ENCODE measurements around the gene AANAT.

The AANAT gene

GRCh38 chr17:76467366-76467765, at the start of gene AANAT:
AANAT (plus strand) TSS chr17:76467603; CDS start chr17:76468747, 1,144 bp downstream.
- no peak for FAIRE-seq

DNA sequence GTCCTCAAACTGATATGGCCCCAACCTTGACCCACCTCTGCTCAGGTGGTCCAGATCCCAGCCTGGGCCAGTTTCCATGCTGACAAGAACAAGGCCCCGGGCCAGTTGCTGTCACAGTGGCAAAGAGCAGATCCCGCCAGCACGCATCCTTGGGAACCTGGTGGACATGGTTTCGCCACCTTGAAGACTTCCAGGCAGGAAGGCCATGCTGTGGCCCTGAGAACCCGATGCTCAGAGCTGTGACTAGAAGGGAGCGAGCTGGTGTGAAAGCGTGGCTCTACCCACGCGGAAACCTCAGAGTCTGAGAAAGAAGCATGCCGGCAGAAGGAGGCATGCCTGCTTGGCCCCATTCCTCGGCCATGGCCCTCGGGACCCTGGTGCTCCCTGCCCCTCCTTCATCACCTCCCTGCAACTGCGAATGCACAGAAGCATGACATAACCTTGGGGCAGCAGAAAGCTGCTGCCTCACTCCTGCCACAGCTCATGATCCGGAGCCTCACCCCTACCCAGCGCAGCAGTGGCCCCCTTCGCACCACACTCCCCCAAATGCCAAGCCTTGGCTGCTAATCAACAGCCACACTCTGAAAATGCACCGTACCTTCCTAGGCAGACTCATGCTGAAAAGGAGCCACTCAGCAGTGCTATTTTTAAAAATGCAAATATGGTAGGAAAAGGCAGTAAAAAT, 47.7 kb upstream of the AANAT start:
- FAIRE-seq: no peak

GRCh38 chr17:76420356-76421043, 46.9 kb upstream of the AANAT start:
- FAIRE-seq: no peak

- no peak for FAIRE-seq
These were observed 46.4 kb upstream of the AANAT start for GRCh38 chr17:76421044-76421407.

DNA sequence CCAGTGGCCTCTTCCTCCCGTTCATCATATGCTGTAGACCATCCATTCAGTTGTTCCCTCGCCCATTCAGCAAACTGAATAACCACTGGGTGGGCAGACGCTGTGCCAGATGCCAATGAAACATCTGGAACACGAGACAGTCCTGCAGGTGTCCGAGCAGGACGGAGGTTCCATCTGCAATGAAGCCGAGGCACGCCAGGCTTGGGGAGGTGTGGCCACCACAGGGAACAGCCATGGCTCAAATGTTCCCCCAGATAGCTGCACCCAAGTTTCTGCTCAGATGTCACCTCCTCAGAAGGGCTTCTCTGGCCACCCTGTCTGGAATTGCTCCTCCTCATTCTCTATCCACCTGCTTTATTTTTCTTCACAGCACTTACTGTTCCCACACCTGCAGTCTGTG, 45.0 kb upstream of the AANAT start:
- FAIRE-seq: no peak

GRCh38 chr17:76422860-76423259, 44.5 kb upstream of the AANAT start:
- FAIRE-seq: no peak

- no peak for FAIRE-seq
These were observed 40.5 kb upstream of the AANAT start for GRCh38 chr17:76426853-76427252.

- no peak for FAIRE-seq
These were observed 39.7 kb upstream of the AANAT start for GRCh38 chr17:76427501-76428231.

DNA sequence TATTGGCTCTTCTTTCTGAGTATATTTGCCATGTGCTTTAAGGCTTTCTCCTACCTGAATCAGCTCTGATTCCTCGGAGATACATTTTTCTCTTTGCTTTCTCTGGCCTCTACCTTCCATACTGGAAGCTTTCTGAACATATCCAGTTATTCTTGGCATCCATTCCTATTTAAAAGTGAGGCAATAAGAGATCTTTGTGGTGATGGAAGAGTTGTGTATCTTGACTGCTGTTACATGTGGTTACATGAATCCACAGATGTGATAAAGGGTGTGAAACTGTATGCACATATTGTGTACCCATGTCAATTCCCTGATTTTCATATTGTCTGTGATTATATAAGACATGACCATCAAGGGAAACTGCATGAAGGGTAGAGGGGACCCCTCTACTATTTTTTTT, 38.9 kb upstream of the AANAT start:
- FAIRE-seq: no peak

DNA sequence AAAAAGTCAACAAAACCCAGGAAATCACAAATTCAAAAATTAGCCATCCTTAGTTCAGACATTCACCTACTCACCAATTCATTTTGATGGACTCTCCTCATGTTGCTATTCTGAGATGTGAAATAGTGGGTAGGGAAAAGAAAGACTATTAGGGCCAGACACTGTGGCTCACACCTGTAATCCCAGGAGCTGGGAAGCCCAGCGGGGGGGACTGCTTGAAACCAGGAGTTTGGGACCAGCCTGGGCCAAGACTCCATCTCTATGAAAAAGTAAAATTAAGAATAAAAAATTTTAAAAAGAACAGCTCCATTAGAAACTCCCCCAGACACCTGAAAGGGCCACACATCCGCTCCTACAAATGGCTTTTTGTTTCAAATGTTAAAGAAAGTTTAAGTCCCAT, 35.9 kb upstream of the AANAT start:
- no peak for FAIRE-seq

GRCh38 chr17:76432004-76432403, 35.4 kb upstream of the AANAT start:
- no peak for FAIRE-seq

GRCh38 chr17:76432712-76433336, 34.6 kb upstream of the AANAT start:
- no peak for FAIRE-seq

DNA sequence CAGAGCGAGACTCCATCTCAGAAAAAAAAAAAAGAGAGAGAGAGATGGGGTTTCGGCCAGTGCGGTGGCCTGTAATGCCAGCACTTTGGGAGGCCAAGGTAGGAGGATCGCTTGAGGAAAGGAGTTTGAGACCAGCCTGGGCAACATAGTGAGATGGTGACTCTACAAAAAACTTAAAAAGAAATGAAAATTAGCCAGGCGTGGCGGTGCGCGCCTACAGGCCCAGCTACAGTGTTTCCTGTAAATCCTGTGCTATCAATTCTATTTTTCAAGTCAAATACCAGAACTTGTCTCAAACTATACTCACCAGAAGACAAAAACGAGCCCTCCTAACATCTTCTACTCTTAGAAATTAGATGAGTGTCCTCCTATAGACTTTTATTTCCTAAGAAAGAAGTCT, 33.7 kb upstream of the AANAT start:
- FAIRE-seq: no peak

GRCh38 chr17:76434870-76435269, 32.5 kb upstream of the AANAT start:
- FAIRE-seq: no peak

GRCh38 chr17:76435751-76436150, 31.7 kb upstream of the AANAT start:
- FAIRE-seq: no peak

DNA sequence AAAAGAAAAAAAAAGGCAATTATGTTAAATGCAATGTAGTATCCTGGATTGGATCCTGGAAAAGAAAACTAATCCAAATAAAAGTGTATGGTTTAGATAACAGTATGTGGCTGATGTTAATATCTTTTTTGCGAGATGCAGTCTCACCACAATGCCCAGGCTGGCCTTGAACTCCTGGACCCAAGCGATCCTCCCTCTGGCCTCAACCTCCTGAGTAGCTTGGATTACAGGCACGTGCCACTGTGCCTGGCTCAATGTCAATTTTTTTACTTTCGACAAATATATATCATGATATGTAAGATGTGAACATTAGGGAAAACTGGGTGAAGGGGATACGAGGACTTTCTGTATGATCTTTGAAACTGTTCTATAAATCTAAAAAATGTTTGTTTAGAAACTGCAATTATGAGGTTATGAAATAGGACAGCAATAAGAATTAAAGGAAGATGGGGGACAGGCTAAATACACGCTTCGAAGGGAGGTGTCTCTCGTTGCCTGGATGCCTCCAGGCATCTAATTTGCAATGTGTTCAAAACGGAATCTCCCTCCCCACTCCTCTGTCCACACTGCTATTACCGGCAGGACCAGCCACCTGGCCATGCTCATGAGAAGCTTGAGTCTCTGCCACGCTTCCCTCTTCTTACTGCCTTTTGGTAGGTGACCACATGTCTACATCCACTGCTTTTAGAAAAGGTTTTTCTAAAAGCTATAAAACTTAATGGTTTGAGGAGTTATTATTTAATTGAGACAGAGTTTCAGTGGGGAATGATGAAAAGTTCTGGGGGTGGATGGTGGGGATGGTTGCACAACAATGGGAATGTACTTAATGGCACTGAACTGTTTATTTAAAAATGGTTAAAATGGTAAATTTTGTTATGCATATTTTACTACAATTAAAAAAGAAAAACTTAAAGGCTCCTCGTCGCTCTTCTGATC, 29.7 kb upstream of the AANAT start:
- FAIRE-seq: no peak

DNA sequence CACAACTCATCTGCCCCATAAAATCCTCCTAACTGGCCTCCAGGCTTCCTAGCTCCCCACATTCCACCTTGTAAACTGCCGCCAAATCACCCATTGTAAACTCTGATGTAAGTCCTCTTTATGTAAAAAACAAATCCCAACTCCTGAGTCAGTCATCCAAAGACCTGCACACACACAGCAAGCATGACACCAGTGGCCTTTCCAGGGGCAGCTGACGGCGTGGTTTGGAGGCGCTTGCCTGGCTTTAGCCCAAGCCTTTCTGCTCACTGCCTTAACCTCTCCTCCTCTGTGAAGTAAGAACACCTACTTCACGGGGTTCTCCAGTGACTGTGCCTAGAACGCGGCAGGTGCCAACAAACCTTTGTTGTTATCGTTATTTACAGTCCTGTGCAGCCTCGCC, 28.5 kb upstream of the AANAT start:
- FAIRE-seq: no peak

GRCh38 chr17:76439314-76439928, 28.0 kb upstream of the AANAT start:
- FAIRE-seq: no peak

DNA sequence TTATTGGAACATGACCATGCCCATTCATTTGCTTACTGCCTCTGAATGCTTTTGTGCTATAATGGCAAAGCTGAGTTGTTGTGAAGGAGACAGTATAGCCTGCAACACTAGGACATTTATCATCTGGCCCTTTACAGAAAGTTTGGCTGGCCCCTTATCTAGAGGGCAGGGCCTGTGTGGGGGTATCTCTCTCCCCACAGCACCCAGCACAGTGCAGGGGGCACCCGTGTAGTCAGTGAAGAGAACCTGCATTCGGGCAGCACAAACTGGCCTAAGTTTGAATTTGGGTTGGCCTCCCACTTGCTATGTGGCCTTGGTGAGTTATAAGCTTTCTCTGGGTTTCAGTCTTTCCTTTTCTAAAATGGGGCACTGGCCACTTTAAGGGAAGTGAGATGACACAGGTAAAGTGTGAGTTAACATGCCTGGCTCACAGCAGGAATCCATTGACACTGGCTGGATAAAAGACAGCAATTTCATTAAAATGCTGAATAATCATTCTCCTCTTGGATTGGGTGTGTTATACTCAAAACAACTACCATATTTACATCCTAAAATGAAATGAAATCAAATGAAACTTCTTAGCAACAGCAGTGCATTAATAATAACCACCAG, 26.5 kb upstream of the AANAT start:
- FAIRE-seq: no peak

DNA sequence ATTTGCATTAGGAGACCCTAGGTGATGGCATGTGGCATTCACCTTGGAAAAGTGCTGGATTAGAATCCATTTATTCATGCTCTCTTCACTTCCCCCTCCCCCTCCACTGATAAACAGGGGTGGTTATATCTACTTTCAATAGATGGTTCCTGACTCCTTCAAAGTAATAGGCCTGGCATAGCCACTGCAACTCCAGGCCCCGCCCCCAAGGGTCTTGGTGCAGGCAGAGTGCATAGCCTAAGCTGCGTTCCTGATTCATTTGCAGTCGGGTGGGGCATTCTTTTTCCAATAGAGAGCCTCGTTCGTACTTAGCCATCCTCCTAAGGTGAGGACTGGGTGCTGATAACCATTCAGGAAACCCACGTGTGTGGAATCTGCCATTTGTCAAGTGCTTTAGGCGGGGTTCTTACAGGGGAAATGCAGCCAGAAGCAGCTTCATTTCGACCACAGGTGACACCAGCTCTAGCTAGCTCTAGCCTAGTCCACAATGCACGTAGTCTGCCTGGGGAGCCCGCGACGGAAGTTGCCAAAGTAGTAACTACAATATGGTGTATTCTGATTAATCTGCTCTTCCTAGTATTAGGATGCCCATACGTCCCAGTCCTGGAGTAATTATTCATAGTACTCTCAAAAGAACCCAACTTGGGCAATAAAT, 25.6 kb upstream of the AANAT start:
- FAIRE-seq: no peak
